HAP-1 (cell line): ENCODE data around the gene ROBO3.

Experiments
- DNase-seq, 2 experiments: peaks; one replicate each; pipeline ENCODE4 v3.0.0-alpha.2; 2016 to 2020; ENCODE audit warnings: low spot score in 2 of 2
- H3K27me3 ChIP-seq: fragments of 250-450 bp; sonication (Bioruptor Pico); 2 replicates; pipeline ENCODE4 v1.5.1; 2020; ENCODE audit warnings: low read depth, mild to moderate bottlenecking, moderate library complexity
- H3K36me3 ChIP-seq: fragments of 250-450 bp; sonication (Bioruptor Pico); replicated peaks from 2 replicates; pipeline ENCODE4 v1.5.1; 2020; ENCODE audit warnings: mild to moderate bottlenecking
- H3K4me1 ChIP-seq: fragments of 250-450 bp; sonication (Bioruptor Pico); 2 replicates; pipeline ENCODE4 v1.5.1; 2020; ENCODE audit warnings: mild to moderate bottlenecking
- H3K4me3 ChIP-seq: fragments of 250-450 bp; sonication (Bioruptor Pico); 2 replicates; pipeline ENCODE4 v1.5.1; 2020; ENCODE audit warnings: mild to moderate bottlenecking, moderate library complexity
- H3K9me3 ChIP-seq: fragments of 250-450 bp; sonication (Bioruptor Pico); 2 replicates; pipeline ENCODE4 v1.5.1; 2020; ENCODE audit warnings: mild to moderate bottlenecking, moderate library complexity
- in situ Hi-C: fragments of 300-500 bp; cut with MboI; formaldehyde crosslinking; loops from 3 replicates; pipeline ENCODE4 v1.14.3; 2020; ENCODE audit warnings: low sequenced_read_pairs, inconsistent platforms, mixed read lengths

Gene ROBO3

GRCh38 chr11:124893781-124894401 lies 28.7 kb downstream of the ROBO3 start:
- Histone ChIP-seq H3K4me3 (no peak overlapping the region), H3K27me3 (peaks cover 17% of the 10 kb centered on the region), H3K36me3 (no peaks in the 10 kb centered on the region), H3K9me3 (no peaks in the 10 kb centered on the region), H3K4me1 (no peaks in the 10 kb centered on the region)
- no peak for DNase-seq
- in situ Hi-C loops: no loop called here

- Histone ChIP-seq H3K4me1 (no peaks in the 10 kb centered on the region), H3K9me3 (no peaks in the 10 kb centered on the region), H3K27me3 (peaks cover 23% of the 10 kb centered on the region), H3K36me3 (no peaks in the 10 kb centered on the region), H3K4me3 (no peak overlapping the region)
- DNase-seq: no peak
- in situ Hi-C loops: no loop called here
Measured at GRCh38 chr11:124894606-124895430, 29.6 kb downstream of the ROBO3 start.

- Histone ChIP-seq H3K9me3 (no peaks in the 10 kb centered on the region), H3K4me3 (no peak overlapping the region), H3K36me3 (no peaks in the 10 kb centered on the region), H3K27me3 (peaks cover 28% of the 10 kb centered on the region), H3K4me1 (no peaks in the 10 kb centered on the region)
- DNase-seq: no peak
- in situ Hi-C loops: no loop called here
Measured at GRCh38 chr11:124895471-124895971, 30.3 kb downstream of the ROBO3 start.

GRCh38 chr11:124896071-124896750 lies 31.0 kb downstream of the ROBO3 start:
- in situ Hi-C loops: no loop called here
- no peaks in the 10 kb centered on the region for H3K36me3 ChIP-seq
- no peak for DNase-seq
- H3K9me3 ChIP-seq: no peaks in the 10 kb centered on the region
- H3K4me3 ChIP-seq: no peak overlapping the region
- H3K4me1 ChIP-seq: no peaks in the 10 kb centered on the region
- H3K27me3 ChIP-seq: peaks cover 34% of the 10 kb centered on the region

- Histone ChIP-seq H3K27me3 (peaks cover 35% of the 10 kb centered on the region), H3K9me3 (no peaks in the 10 kb centered on the region), H3K4me3 (no peak overlapping the region), H3K4me1 (no peaks in the 10 kb centered on the region), H3K36me3 (no peaks in the 10 kb centered on the region)
- in situ Hi-C loops: no loop called here
- DNase-seq: no peak
Measured at GRCh38 chr11:124896821-124897391, 31.7 kb downstream of the ROBO3 start.

- in situ Hi-C loops: no loop called here
- DNase-seq: no peak
- Histone ChIP-seq H3K4me1 (no peaks in the 10 kb centered on the region), H3K9me3 (no peaks in the 10 kb centered on the region), H3K27me3 (peaks cover 30% of the 10 kb centered on the region), H3K4me3 (no peak within 1 kb of the TSS), H3K36me3 (no peaks in the 10 kb centered on the region)
Measured at GRCh38 chr11:124897674-124898262, 32.5 kb downstream of the ROBO3 start, which contains the start of gene ROBO4. TSS of gene ROBO4 (minus strand) at chr11:124897865. CDS start at chr11:124897795, 70 bp downstream.

GRCh38 chr11:124898263-124898680 lies 33.0 kb downstream of the ROBO3 start:
- Histone ChIP-seq H3K4me3 (no peak overlapping the region), H3K9me3 (no peaks in the 10 kb centered on the region), H3K4me1 (no peaks in the 10 kb centered on the region), H3K27me3 (peaks cover 28% of the 10 kb centered on the region), H3K36me3 (no peaks in the 10 kb centered on the region)
- DNase-seq: no peak
- in situ Hi-C loops: no loop called here

- Histone ChIP-seq H3K27me3 (peaks cover 31% of the 10 kb centered on the region), H3K4me1 (no peaks in the 10 kb centered on the region), H3K36me3 (no peaks in the 10 kb centered on the region), H3K9me3 (no peaks in the 10 kb centered on the region), H3K4me3 (no peak overlapping the region)
- DNase-seq: no peak
- in situ Hi-C loops: no loop called here
Measured at GRCh38 chr11:124898711-124899110, 33.5 kb downstream of the ROBO3 start.

- H3K9me3 ChIP-seq: no peaks in the 10 kb centered on the region
- no peak overlapping the region for H3K4me3 ChIP-seq
- in situ Hi-C loops: no loop called here
- no peaks in the 10 kb centered on the region for H3K4me1 ChIP-seq
- no peaks in the 10 kb centered on the region for H3K36me3 ChIP-seq
- peaks cover 38% of the 10 kb centered on the region for H3K27me3 ChIP-seq
- DNase-seq: no peak
Measured at GRCh38 chr11:124899383-124900145, 34.3 kb downstream of the ROBO3 start.

GRCh38 chr11:124900464-124900863 lies 35.2 kb downstream of the ROBO3 start:
- H3K36me3 ChIP-seq: no peaks in the 10 kb centered on the region
- no peak for DNase-seq
- H3K27me3 ChIP-seq: peaks cover 39% of the 10 kb centered on the region
- no peak overlapping the region for H3K4me3 ChIP-seq
- no peaks in the 10 kb centered on the region for H3K4me1 ChIP-seq
- in situ Hi-C loops: no loop called here
- no peaks in the 10 kb centered on the region for H3K9me3 ChIP-seq

- Histone ChIP-seq H3K27me3 (peaks cover 39% of the 10 kb centered on the region), H3K4me3 (no peak overlapping the region), H3K36me3 (no peaks in the 10 kb centered on the region), H3K4me1 (no peaks in the 10 kb centered on the region), H3K9me3 (no peaks in the 10 kb centered on the region)
- no peak for DNase-seq
- in situ Hi-C loops: no loop called here
Measured at GRCh38 chr11:124902616-124903015, 37.4 kb downstream of the ROBO3 start.

- Histone ChIP-seq H3K9me3 (no peaks in the 10 kb centered on the region), H3K27me3 (0 out of 2 replicates have a peak, but pooled peaks cover 3% of the 10 kb centered on the region), H3K4me3 (no peak overlapping the region), H3K4me1 (no peaks in the 10 kb centered on the region), H3K36me3 (no peaks in the 10 kb centered on the region)
- in situ Hi-C loops: no loop called here
- DNase-seq: no peak
Measured at GRCh38 chr11:124915541-124916369, 50.5 kb downstream of the ROBO3 start.
